GM19099 (cell line): ENCODE data around the gene GXYLT2.

Experiments used
- POLR2A ChIP-seq: IDR thresholded peaks from 3 replicates; pipeline ENCODE4 v1.6.1; 2011; ENCODE audit warnings: low read depth; ENCODE audit not compliant: insufficient read length; ENCODE audit errors: extremely low read depth

Gene GXYLT2

DNA sequence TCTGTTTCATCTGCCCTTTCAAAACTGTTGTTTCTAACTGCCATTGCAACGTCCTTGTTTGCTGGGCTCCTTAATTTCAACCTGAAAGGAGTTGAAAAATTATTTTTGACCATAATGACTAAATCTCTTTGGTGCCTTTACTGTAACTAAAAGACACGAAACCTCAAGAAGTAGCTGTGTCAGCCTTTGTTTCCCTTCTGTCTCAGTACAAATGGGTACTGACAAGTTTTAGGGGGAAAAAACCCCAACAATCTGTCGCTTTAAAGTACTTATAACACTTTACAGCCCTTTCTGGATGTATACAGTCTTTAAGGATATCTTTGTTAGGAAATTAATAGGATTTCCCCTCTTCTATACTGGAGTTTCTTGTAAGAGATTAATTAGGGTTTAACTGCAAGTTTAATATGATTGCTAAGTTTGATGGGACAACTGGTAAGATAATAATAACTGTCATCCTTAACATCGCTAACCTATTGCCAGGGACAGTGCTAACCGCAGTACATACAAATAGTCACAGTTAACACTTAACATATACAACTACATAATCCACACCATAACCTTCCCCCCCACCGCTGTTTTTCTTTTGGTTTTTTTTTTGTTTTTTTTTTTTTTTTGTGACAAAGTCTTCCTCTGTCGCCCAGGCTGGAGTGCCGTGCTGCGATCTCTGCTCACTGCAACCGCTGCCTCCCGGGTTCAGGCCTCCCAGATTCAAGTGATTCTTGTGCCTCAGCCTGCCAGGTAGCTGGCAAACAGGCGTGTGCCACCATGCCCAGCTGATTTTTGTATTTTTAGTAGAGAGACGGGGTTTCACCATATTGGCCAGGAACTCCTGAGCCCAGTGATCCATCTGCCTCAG is 1.7 kb downstream of the GXYLT2 start:
- no peak for TF ChIP-seq POLR2A

- TF ChIP-seq POLR2A: no peak
Measured at GRCh38 chr3:72890166-72890925, 2.5 kb downstream of the GXYLT2 start.

DNA sequence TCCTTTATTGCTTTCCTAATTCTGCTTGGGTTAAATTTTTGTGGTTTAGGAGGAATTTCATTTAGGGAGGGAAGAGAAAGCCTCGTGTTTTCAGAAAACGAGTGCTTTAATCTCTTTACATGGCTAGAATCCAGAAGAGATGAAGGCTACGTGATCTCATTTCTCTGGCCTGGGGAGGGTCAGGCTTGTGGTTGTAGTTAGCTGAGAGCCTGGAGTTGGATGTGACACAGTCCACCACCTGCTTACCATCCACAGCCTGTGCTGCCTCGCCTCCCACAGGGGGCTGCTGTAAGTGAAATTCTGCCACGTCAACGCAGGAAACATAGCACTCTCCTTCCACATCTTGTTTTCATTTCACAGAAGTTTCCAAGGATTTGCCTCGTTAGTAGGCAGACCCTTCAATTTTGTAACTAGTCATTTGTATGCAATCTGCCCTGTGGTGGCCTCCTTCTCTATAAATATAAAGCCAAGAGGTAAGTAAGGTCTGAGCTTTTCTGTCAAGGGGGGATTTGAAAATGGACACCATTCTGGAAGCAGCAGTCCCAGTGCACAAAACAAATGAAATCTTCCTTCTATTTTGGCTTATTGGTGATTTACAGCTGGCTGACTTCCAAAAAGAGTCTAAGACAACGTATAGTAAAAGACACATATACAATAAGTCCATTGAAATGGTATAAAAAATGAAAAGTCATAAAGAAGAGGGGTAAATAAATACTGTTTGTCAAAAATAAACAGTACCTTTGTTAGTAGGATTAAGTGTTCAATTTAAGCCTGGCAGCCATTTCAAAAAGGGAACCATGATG is 3.4 kb downstream of the GXYLT2 start:
- TF ChIP-seq POLR2A: no peak

DNA sequence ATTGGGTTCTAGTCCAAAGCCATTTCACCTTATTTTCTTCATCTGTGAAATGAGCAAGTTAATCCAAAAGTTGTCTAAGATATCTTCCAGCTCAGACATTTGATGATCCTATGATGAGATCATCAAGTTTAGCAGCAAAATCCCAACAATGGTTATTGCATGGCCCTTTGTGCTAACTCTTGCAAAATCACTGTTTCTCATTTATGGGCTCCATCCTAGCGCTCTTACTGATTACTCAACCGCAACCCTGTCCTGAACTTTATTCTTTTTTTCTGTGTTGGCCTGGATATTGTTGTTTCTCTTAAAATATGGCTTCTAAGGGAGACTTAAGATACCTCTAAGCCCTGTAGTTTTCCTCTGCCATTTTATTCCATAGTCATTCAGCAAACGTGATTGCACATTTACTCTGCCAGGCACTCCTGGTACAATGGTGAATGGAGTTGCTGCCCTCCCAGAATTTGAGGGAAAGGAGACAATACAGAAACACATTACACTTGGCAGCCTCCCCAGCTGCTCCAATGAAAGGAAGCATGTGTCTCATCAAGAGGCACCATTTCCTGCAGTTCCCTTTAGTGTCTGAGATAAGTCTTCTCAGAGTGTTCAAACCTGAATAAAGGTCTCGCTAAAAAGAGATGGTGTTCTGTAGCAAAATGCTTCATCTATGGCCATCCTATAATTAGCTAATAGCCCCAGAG is 4.4 kb downstream of the GXYLT2 start:
- no peak for TF ChIP-seq POLR2A

DNA sequence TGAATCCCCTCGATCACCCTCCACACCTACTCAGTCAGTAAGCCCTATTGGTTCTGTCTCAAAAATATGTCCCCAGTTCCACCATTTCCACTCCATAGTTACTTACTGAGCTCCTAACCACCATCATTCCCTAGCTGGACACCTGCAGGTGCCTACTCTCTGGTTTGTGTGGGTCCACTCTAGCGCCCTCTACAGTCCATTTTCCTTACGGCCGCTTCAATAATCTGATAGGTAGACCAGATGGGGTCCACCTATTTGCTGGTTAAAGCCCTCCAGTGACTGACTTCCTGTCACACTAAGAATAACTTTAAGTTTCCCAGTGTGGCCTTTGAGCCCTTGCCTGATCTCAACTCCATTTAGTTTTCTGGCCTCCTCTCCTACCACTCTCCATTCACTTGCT is 5.0 kb downstream of the GXYLT2 start:
- no peak for TF ChIP-seq POLR2A

- no peak for TF ChIP-seq POLR2A
Measured at GRCh38 chr3:72894976-72895552, 7.2 kb downstream of the GXYLT2 start.

DNA sequence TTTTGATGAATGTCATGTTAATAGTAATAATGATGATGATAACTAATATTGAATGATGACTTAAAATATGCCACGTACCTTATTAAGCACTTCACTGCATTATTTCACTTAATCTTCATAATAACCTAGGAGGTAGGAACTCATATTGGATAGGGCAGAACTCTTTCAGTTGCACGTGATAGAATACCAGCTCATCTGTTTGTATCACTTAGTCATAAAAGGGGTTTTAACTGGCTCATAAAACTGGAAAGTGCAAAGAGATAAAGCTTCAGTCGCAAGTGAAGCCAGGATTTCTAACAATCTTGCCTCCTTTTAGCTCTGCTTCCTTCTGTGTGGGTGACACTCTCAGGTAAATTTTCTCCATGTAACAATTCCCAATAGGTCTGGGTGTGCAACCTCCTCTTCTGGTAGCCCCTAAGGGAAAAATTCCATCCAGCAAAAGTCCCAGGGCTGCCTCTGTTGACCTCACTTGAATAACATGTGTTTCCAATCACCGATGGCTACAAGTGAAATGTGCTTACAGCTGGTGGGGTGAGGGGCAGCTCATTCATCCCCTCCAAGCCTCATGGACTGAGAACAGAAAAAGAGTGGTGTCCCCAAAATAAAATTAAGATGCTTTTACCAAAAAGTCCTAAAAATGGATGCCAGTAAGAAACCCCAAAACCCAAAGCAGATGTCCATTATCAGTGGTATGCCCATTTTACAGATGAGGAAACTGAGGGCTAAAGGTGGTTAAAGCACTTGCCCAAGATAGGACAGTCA is 9.3 kb downstream of the GXYLT2 start:
- TF ChIP-seq POLR2A: no peak

DNA sequence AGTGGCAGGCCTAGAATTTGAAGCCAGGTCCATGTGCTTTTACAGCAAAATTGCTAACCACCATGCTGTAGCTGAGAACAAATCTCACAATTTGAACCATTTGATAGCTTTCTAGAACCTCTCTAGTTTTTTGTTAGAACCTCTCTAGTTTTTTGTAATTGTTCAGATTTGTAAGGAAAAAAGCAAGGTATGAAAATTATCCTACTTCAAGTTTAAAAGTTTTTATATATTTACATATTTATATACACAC is 9.8 kb downstream of the GXYLT2 start:
- TF ChIP-seq POLR2A: no peak

DNA sequence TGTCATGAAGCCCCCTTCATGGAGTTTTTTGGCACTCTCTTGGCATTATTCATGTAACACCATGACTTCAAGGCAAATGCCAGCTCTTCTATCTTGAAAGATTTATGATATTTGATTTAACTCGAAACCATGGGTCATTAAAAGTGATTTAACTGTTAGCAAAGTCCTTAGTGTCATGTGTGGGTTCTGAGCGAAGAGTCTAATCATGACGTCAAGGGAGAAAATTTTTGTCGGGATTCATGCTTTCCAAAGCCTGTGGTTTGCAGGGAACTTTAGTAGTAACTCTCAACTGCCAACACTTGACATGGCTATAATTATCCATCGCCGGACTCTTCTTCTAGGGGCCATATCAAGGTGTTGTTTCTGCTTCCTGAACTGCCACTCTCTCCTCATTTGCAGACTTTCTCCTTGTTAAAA is 11.5 kb downstream of the GXYLT2 start:
- no peak for TF ChIP-seq POLR2A

GRCh38 chr3:72900048-72900447 is 12.2 kb downstream of the GXYLT2 start:
- no peak for TF ChIP-seq POLR2A

DNA sequence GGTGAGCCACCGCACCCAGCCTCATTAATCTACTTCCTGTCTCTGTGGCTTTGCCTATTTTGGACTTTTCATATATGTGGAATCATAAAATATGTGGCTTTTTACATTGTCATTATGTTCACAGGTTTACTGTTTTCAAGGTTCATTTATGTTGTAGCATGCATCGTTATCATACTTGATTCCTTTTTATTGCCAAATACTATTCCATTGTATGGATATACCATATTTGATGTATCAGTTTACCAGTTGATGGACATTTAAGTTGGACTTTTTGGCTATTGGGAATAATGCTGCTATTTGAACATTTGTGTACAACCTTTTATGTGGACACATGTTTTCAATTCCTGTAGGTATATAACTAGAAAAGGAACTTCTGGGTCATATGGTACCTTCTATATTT is 14.0 kb downstream of the GXYLT2 start:
- TF ChIP-seq POLR2A: no peak

DNA sequence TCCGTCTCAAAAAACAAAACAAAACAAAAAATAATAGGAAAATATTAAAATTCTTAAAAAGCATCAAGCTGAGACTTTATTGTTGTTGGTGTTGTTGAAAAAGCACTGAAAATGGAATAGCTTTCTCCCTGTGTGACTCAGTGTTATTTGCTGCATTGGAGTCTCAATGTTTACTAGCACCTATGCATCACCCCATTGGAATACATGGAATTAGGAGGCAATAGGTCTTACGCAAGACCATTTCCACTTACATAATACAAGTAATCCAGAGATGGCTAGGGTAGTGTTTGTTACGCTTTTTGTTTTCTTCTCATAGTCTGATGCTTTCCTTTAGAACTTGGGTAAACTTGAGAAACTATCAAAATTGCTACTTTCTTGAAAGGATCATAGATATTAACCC is 15.2 kb downstream of the GXYLT2 start:
- TF ChIP-seq POLR2A: no peak

DNA sequence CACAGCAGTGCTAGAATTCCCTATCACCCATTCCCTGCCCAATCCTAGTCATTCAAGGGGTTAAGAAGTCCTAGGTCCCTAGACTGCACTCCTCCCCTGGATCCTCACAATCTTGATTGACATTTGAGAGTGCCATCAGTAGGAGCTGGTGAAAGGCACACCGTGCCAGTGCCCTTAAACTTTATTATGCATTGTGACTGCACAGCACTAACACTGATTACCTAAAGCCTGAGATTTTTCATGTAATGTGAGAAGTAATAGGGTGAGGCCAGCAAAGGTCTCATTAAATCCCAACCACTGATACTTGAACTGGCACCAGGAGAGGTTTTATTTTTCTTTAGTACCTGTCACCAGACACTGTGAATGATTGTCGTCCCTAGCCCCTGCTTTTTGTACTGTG is 16.3 kb downstream of the GXYLT2 start:
- no peak for TF ChIP-seq POLR2A

DNA sequence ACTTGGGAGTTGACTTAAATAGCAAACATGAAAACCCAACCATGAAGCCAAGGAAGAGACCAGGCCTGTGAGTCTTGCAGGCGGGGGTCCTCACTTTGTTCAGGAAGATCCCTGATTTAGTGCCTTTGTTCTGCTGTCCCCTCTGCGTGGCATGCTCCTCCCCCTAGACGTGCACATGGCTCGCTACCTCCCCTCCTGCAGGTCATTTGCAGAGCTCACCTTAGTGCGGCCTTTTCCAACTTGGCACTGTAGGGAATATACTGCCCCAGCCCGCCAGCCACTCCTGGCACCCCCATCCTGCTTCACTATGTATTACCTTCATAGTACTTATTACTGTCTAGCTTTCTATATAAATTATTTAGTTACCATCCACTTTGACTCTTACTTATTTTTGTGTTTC is 18.3 kb downstream of the GXYLT2 start:
- no peak for TF ChIP-seq POLR2A

- no peak for TF ChIP-seq POLR2A
Measured at GRCh38 chr3:72907131-72907711, 19.4 kb downstream of the GXYLT2 start.
